ENCODE measurements around the gene RND1.
A peak's percentile ranks its signal among the peaks of the same experiment; 100 is the strongest.
"Not testable (repeated sequence)": the region's sequence is repeated elsewhere in the genome, so short reads cannot be mapped to it uniquely, and the experiment has no call there.

The RND1 gene

DNA sequence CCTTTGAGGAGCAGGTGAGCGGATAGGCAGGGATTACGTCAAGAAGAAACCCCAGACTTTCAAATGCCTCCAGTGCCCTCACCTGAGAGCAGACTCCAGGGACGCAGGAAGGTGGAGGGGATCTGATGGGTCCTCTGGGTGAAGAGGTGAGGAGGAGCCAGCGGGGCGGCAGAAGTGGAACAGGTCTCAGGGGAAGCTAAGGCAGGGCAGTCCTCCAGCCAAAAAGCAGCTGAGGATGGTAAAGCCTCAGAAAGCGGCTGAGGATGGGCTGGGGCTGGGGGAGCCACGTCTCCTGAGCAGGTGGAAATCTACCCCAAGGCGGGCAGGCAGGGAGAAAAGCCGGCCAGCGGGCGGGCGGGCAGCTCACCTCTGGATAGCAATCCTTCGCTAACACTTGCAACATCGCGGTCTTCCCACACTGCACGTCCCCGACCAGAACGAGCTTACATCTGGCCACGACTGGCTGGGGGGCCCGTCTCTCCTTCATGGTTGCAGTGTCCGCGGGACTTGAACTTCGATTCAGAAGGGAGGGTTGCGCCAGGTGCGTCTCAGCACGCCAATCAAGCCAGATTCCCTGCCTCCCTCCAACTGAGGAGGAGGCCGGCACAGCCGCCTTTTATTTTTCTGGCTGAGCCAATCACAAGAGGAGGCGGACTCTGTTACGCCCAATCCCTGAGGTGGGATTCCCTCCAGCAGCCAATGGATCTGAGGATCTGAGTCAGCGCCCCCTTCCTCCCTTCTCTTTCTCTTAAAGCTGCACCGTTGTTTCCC lies at the start of gene RND1:
RND1 (minus strand) TSS at position 590 of the 771 bp plus-strand sequence; CDS start at position 487, 103 bp downstream.
- DNase-seq (ENCODE audit: low spot score): peak; percentile 97

GRCh38 chr12:48910196-48910595 lies 44.5 kb upstream of the RND1 start:
- DNase-seq (ENCODE audit: low spot score): no peak

GRCh38 chr12:48909698-48910097 lies 44.0 kb upstream of the RND1 start:
- not testable (repeated sequence) for DNase-seq (ENCODE audit: low spot score)

DNA sequence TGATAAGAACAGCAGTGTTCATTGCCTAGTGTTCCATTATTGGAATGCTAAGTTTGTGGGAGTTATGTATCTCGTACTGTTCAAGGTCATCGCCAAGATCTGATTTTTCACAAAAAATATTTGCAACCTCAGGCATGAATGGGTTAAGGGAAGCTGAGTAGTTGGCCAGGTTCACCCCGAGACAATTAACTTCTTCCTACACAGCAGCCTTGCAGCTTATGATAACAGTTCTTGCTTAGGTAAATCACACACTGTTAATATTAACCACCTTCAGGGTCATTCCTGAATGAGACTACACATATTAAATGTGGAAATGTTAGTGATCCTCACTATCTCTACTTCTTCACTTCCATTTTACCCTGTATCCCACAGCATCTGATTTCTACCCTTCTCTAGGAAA lies 41.6 kb upstream of the RND1 start:
- peak; percentile 15 for DNase-seq (ENCODE audit: low spot score)

- peak; percentile 81 for DNase-seq (ENCODE audit: low spot score)
Observed at GRCh38 chr12:48903982-48904411, 38.3 kb upstream of the RND1 start.

- DNase-seq (ENCODE audit: low spot score): no peak
Observed at GRCh38 chr12:48903363-48903981, 37.8 kb upstream of the RND1 start.

GRCh38 chr12:48901278-48901677 lies 35.6 kb upstream of the RND1 start:
- DNase-seq (ENCODE audit: low spot score): peak; percentile 49

DNA sequence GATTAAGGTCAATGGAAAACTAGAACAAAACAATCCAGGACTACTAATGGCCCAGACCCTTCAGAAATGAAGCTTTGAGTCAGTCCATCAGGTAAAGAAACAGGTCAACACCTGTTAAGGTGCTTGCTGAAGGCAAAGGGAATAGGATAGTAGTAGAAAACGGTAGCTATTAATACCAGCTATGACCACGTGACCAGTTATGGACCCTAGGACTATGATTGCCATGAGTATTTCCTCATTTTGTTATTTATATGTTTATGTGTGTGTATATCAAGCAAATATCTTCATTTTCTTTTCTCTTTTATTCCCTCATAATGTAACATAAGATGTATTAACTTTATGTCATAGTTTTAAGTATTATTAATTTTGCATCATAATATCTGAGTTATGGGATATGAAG lies 34.0 kb upstream of the RND1 start:
- no peak for DNase-seq (ENCODE audit: low spot score)

- DNase-seq (ENCODE audit: low spot score): no peak
Observed at GRCh38 chr12:48894271-48894670, 28.6 kb upstream of the RND1 start.

- DNase-seq (ENCODE audit: low spot score): peak; percentile 76
Observed at GRCh38 chr12:48890657-48891418, 25.2 kb upstream of the RND1 start.

DNA sequence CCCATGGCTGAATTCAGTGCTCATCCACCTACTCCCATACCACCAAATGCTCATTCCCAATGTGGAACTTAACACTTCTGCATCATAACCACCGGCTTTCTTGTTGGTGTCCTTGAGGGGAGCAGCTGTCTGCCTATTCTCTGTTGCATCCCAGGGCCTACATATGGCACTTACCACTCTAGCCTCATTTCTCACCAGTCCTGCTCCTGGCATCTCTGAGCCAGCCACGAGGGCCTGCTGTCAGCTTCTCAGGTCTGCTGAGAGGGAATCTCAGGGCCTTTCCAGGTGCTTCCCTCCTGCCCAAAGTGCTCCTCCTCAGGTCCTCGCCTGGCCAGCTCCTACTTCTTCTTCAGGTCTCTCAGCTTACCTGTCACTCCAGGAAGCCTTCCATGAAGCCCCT lies 24.0 kb upstream of the RND1 start:
- no peak for DNase-seq (ENCODE audit: low spot score)

- no peak for DNase-seq (ENCODE audit: low spot score)
Observed at GRCh38 chr12:48883305-48884161, 17.9 kb upstream of the RND1 start.

DNA sequence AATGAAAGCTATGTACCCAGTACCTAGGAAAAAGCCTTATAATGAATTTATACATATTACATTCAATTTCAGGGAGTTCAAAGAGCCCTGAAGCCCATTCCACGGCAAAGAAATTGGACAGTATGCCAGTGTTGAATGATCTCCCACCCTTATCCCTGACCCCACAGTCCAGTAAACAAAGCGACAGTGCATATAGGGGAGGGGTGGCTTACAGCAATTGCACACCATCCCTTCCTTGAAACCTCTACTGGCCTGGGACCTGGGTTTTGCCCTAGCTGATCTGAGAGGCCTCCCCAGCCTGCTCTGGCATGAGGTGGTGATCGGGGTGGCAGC lies 17.3 kb upstream of the RND1 start:
- DNase-seq (ENCODE audit: low spot score): no peak

DNA sequence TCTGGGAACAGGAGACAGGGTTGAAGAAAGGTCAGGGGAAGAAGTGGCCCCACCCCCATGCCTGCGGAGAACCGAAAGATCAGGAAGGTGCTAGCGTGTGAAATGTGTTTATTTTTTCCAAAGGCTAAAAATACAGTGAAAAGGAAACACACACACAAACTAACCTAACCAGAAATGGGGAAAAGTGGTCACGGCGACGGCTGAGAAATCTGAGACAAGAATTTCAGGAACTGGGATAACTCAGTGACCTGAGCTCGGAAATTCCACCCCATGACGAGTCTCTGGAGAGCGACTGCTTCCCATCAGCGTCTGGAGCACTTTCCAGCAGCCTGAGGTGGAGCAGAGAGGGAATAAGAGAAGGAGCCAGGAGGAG lies 16.6 kb upstream of the RND1 start:
- DNase-seq (ENCODE audit: low spot score): peak; percentile 68

GRCh38 chr12:48881686-48882314 lies 16.1 kb upstream of the RND1 start:
- no peak for DNase-seq (ENCODE audit: low spot score)

DNA sequence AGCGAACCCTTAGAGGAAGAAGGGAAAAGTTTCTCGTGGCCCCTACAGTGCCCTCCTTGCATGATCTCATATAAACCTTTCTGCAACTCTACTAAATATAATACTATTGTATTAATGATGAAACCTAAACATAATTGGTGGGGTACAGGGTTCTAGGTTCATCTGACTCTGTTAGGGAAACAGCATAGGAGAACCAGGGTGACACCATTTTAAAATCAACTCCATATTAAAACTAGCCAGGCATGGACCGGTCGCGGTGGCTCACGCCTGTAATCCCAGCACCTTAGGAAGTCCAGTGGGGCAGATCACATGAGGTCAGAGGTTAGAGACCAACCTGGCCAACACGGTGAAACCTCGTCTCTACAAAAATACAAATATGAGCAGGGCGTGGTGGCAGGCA lies 15.0 kb upstream of the RND1 start:
- no peak for DNase-seq (ENCODE audit: low spot score)

DNA sequence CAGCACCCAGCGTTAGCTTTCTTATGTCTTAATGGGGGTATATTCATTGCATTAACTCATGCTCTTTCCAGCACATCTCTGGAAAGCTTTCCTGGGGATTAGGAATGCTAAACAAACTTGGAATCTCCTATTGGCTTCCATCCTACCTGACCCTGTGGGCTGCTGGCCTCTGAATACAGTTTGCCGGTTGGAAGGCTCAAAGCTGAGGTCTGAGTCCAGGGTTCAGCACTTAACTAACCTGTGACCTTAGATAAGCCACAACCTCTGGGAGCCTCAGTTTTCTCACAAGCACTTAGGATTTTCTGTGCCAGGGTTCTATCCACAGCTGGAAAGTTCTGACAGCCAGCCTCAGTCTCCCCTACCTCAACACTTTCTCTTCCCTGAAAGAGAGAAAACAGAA lies 12.9 kb upstream of the RND1 start:
- no peak for DNase-seq (ENCODE audit: low spot score)

DNA sequence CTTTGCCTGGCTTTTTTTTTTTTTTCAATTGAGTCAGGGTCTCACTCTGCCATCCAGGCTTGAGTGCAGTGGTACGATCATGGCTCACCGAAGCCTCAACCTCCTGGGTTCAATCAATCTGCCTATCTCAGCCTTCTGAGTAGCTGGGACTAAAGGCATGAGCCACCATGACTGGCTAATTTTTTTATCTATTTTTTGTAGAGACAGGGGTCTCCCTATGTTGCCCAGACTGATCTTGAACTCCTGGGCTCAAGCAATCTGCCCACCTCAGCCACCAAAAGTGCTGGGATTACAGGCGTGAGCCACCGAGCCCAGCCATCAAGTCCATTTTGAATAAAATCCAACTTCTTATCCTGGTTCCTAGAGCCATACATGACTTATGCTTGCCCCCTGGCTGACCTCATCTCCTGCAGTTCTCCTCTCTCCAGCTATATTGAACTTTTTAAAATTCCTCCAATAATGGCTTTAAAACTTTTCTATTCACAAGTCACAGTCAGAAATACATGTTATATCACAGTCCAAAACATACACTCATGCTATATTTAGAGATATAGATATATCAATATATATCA lies 10.4 kb upstream of the RND1 start:
- no peak for DNase-seq (ENCODE audit: low spot score)

DNA sequence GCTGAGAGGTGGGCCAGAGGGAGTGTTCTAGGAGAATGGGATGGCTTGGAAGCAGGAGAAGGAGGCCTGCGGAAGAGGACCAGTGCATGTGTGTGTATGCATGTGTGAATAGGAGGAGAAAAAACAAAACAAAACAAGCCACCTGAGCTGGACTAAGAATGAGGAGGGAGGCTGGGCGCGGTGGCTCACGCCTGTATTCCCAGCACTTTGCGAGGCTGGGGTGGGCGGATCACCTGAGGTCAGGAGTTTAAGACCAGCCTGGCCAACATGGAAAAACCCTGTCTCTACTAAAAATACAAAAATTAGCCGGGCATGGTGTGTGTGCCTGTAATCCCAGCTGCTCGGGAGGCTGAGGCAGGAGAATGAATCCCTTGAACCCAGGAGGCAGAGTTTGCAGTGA lies 7.9 kb upstream of the RND1 start:
- not testable (repeated sequence) for DNase-seq (ENCODE audit: low spot score)

- DNase-seq (ENCODE audit: low spot score): no peak
Observed at GRCh38 chr12:48873096-48873495, 7.4 kb upstream of the RND1 start.

GRCh38 chr12:48869191-48869590 lies 3.5 kb upstream of the RND1 start:
- DNase-seq (ENCODE audit: low spot score): no peak
